ENCODE results near the gene BRD9. TPM values are rescaled to one million over a fixed set of nuclear protein-coding genes. Genes with fewer than 3 reads are reported as not detected.

BRD9 gene
- total and polyA plus RNA-seq, 2 of the 13 experiments (the other 11 are each of a cell fraction or from before 2014, with no cell fraction given): 5.2 to 22.9 TPM

DNA sequence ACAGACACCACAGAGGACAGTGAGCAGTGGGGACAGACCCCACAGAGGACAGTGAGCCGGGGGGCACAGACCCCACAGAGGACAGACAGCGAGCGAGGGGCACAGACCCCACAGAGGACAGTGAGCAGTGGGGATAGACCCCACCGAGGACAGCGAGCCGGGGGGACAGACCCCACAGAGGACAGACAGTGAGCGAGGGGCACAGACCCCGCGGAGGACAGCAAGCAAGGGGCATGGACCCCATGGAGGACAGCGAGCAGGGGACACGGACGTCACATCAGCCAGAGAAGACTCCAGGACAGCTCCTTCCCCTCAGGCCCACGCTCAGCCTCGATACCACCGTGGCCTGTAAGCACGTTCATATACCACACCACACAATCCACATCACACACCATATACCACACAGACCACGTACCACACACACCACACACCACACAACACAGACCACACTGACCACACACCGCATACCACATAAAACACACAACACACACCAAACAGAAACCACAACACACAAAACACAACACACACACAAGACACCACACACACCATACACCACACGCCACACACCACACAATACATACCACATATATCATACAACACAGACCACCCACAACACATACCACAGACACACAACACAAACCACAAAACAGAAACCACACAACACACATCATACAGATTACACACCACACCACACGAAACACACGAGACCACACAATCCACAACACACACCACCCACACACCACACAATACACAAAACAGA, 36.6 kb downstream of the BRD9 start:
- in situ Hi-C loops (cut with HindIII; ENCODE audit: extremely low pct_ligation_motif_present, low pct_unique_long_range_greater_than_20kb): no loop called here
- Histone ChIP-seq H3K4me3 (replicated peaks in 1 of 3; ENCODE audit: insufficient read depth in 1 of 3, low read depth in 2 of 3, low read length in 3 of 3) (no peak overlapping the region), H2AFZ (ENCODE audit: low read length) (no peak overlapping the region), H3K9ac (ENCODE audit: insufficient read depth, low read depth, low read length) (no peak overlapping the region), H3K27ac (ENCODE audit: extremely low read length, insufficient read depth, low read length) (no peak overlapping the region), H3K36me3 (replicated peaks in 1 of 2; ENCODE audit: control insufficient read depth in 1 of 2, insufficient read depth in 2 of 2, low read length in 2 of 2) (no peaks in the 10 kb centered on the region), H3K4me2 (ENCODE audit: low read depth, low read length) (no peak overlapping the region), H4K20me1 (ENCODE audit: insufficient read depth, low read length) (peaks cover 2% of the 10 kb centered on the region; the same call in 1 of the 2 replicates), H3K4me1 (ENCODE audit: insufficient read depth, low read length) (peaks cover 15% of the 10 kb centered on the region), H3K27me3 (ENCODE audit: control insufficient read depth in 1 of 2, insufficient read depth in 2 of 2, low read length in 2 of 2) (peaks cover 0 to 14% of the 10 kb centered on the region in 2 experiments; a peak in 3 of 5 replicates), H3K9me3 (ENCODE audit: low read length) (no peaks in the 10 kb centered on the region), H3K79me2 (ENCODE audit: insufficient read depth, low read length) (no peaks in the 10 kb centered on the region)
- peak; percentile 8; the same call in 1 of the 3 replicates for ATAC-seq
- no peak for DNase-seq (ENCODE audit: low spot score)
- FAIRE-seq: peak; percentile 77
- WGBS (ENCODE audit: low lambda C conversion rate): 67% methylated on average over 19 of the region's 21 CpGs
- BruUV-seq (replicated peaks): no TSS peak
- intact Hi-C loops (cut with micrococcal nuclease; ENCODE audit: unreplicated experiment): no loop called here
- POLR2A ChIA-PET: no interaction called here
- CTCF ChIA-PET (ENCODE audit: low intra/inter-chr PET ratio, low total read pairs): no interaction called here
- TF ChIP-seq BRD4 (CRISPR knock-in tag; IDR thresholded peaks at IDR 0.05) (peak; percentile 3; the same call in 1 of the 2 replicates), DR1 (CRISPR knock-in tag; IDR thresholded peaks at IDR 0.05) (0 out of 2 replicates have a peak, but pooled peaks have one; percentile 16), POLR2A (IDR thresholded peaks at IDR 0.05; ENCODE audit: insufficient read depth in 1 of 2, low read depth in 2 of 2, low read length in 2 of 2) (0 out of 4 replicates have a peak, but pooled peaks of 1 of the 2 experiments have one; percentile 1), ZNF207 (IDR thresholded peaks at IDR 0.05; ENCODE audit: borderline replicate concordance) (no peak), POLR2G (IDR thresholded peaks at IDR 0.05; ENCODE audit: low read depth, low read length) (peak; percentile 34; the same call in 1 of the 2 replicates), PHF8 (CRISPR knock-in tag; IDR thresholded peaks at IDR 0.05) (no peak)
- TF ChIP-seq, protein P1, sequence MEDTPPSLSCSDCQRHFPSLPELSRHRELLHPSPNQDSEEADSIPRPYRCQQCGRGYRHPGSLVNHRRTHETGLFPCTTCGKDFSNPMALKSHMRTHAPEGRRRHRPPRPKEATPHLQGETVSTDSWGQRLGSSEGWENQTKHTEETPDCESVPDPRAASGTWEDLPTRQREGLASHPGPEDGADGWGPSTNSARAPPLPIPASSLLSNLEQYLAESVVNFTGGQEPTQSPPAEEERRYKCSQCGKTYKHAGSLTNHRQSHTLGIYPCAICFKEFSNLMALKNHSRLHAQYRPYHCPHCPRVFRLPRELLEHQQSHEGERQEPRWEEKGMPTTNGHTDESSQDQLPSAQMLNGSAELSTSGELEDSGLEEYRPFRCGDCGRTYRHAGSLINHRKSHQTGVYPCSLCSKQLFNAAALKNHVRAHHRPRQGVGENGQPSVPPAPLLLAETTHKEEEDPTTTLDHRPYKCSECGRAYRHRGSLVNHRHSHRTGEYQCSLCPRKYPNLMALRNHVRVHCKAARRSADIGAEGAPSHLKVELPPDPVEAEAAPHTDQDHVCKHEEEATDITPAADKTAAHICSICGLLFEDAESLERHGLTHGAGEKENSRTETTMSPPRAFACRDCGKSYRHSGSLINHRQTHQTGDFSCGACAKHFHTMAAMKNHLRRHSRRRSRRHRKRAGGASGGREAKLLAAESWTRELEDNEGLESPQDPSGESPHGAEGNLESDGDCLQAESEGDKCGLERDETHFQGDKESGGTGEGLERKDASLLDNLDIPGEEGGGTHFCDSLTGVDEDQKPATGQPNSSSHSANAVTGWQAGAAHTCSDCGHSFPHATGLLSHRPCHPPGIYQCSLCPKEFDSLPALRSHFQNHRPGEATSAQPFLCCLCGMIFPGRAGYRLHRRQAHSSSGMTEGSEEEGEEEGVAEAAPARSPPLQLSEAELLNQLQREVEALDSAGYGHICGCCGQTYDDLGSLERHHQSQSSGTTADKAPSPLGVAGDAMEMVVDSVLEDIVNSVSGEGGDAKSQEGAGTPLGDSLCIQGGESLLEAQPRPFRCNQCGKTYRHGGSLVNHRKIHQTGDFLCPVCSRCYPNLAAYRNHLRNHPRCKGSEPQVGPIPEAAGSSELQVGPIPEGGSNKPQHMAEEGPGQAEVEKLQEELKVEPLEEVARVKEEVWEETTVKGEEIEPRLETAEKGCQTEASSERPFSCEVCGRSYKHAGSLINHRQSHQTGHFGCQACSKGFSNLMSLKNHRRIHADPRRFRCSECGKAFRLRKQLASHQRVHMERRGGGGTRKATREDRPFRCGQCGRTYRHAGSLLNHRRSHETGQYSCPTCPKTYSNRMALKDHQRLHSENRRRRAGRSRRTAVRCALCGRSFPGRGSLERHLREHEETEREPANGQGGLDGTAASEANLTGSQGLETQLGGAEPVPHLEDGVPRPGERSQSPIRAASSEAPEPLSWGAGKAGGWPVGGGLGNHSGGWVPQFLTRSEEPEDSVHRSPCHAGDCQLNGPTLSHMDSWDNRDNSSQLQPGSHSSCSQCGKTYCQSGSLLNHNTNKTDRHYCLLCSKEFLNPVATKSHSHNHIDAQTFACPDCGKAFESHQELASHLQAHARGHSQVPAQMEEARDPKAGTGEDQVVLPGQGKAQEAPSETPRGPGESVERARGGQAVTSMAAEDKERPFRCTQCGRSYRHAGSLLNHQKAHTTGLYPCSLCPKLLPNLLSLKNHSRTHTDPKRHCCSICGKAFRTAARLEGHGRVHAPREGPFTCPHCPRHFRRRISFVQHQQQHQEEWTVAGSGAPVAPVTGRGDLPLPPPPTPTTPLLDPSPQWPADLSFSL (CRISPR knock-in tag; IDR thresholded peaks at IDR 0.05): peak; percentile 93

Data from HepG2 (cell line).